ENCODE measurements around the gene IMMP2L.

Gene IMMP2L

GRCh38 chr7:111098926-111099250, 463.4 kb downstream of the IMMP2L start:
- DNase-seq (ENCODE audit: low spot score), result no peak

GRCh38 chr7:111098011-111098925, 464.0 kb downstream of the IMMP2L start:
- DNase-seq (ENCODE audit: low spot score), result no peak

GRCh38 chr7:111096997-111097396, 465.3 kb downstream of the IMMP2L start:
- DNase-seq (ENCODE audit: low spot score), result peak; percentile 44

- DNase-seq (ENCODE audit: low spot score), result no peak
Observed at GRCh38 chr7:111094419-111094818, 467.9 kb downstream of the IMMP2L start.

- DNase-seq (ENCODE audit: low spot score), result no peak
Observed at GRCh38 chr7:111093496-111093895, 468.8 kb downstream of the IMMP2L start.

GRCh38 chr7:111092406-111093236, 469.7 kb downstream of the IMMP2L start:
- no peak for DNase-seq (ENCODE audit: low spot score)

GRCh38 chr7:111091593-111092358, 470.5 kb downstream of the IMMP2L start:
- no peak for DNase-seq (ENCODE audit: low spot score)

GRCh38 chr7:111090846-111091245, 471.4 kb downstream of the IMMP2L start, which contains the start of gene LRRN3:
LRRN3 (plus strand) TSS chr7:111091127; CDS start chr7:111122773, 31,646 bp downstream.
- DNase-seq (ENCODE audit: low spot score), result no peak

GRCh38 chr7:111089822-111090426, 472.4 kb downstream of the IMMP2L start:
- peak; percentile 47 for DNase-seq (ENCODE audit: low spot score)

- no peak for DNase-seq (ENCODE audit: low spot score)
Observed at GRCh38 chr7:111088328-111088727, 474.0 kb downstream of the IMMP2L start.

GRCh38 chr7:111086532-111086931, 475.8 kb downstream of the IMMP2L start:
- no peak for DNase-seq (ENCODE audit: low spot score)

GRCh38 chr7:111085356-111085755, 476.9 kb downstream of the IMMP2L start:
- no peak for DNase-seq (ENCODE audit: low spot score)

- no peak for DNase-seq (ENCODE audit: low spot score)
Observed at GRCh38 chr7:111083413-111083812, 478.9 kb downstream of the IMMP2L start.

GRCh38 chr7:111082351-111082750, 479.9 kb downstream of the IMMP2L start:
- no peak for DNase-seq (ENCODE audit: low spot score)

- DNase-seq (ENCODE audit: low spot score), result no peak
Observed at GRCh38 chr7:111081546-111082267, 480.6 kb downstream of the IMMP2L start.

- no peak for DNase-seq (ENCODE audit: low spot score)
Observed at GRCh38 chr7:111080495-111081105, 481.7 kb downstream of the IMMP2L start.

GRCh38 chr7:111077001-111077400, 485.3 kb downstream of the IMMP2L start:
- no peak for DNase-seq (ENCODE audit: low spot score)

- no peak for DNase-seq (ENCODE audit: low spot score)
Observed at GRCh38 chr7:111076205-111076604, 486.1 kb downstream of the IMMP2L start.

GRCh38 chr7:111075498-111075897, 486.8 kb downstream of the IMMP2L start:
- no peak for DNase-seq (ENCODE audit: low spot score)

GRCh38 chr7:111074748-111075146, 487.5 kb downstream of the IMMP2L start:
- DNase-seq (ENCODE audit: low spot score), result no peak
